ENCODE results near the gene P2RY12.

- no peak for TF ChIP-seq CTCF (IDR thresholded peaks at IDR 0.05 in 4 of 5, conservative IDR thresholded peaks at IDR 0.05 in 1 of 5)
- TF ChIP-seq POLR2A (IDR thresholded peaks at IDR 0.05), result no peak
These were observed 95.1 kb downstream of the P2RY12 start for GRCh38 chr3:151289445-151289844.
